B cell (primary cell): ENCODE results near the gene UBR3. TPM values are rescaled to one million over a fixed set of nuclear protein-coding genes. Genes with fewer than 3 reads are reported as not detected.

ENCODE experiments used
- ATAC-seq: fragments of 200-7000 bp; cut with Tn5 transposase; one replicate; pipeline ENCODE4 v1.10.0; 2021; ENCODE audit warnings: low read depth, mild to moderate bottlenecking, moderate number of reproducible peaks, moderate library complexity
- CTCF ChIA-PET: fragments of 350-600 bp; sonication (Branson Sonifier 250); formaldehyde crosslinking; loops from one replicate; lab custom pipeline; 2021; ENCODE audit warnings: antibody characterized with exemption, inconsistent platforms; lab: Charles Lee
- POLR2A ChIA-PET: fragments of 350-600 bp; sonication (Branson Sonifier 250); formaldehyde crosslinking; loops from one replicate; lab custom pipeline; 2021; ENCODE audit warnings: antibody characterized with exemption; lab: Charles Lee
- DNase-seq: peaks from one replicate; pipeline ENCODE4 v3.0.0; 2013
- H2AFZ ChIP-seq: 2 replicates; pipeline ENCODE4 v1.6.1; 2012; ENCODE audit warnings: mild to moderate bottlenecking, low read depth, low read length; ENCODE audit not compliant: insufficient read depth, poor library complexity, severe bottlenecking
- H3K27ac ChIP-seq, 2 donors: 1 replicate in 1 of 2; 2 replicates in 1 of 2; pipeline ENCODE4 v1.5.1; 2012 to 2013; ENCODE audit warnings: low read length in 2 of 2, mild to moderate bottlenecking in 2 of 2, moderate library complexity in 1 of 2
- H3K27me3 ChIP-seq, 4 experiments: fragments of 200-600 bp in 1 of 4; sonication (generic) in 1 of 4; replicated peaks in 1 of 4; 1 replicate in 2 of 4; 2 replicates in 2 of 4; pipeline versions ENCODE4 v1.6.1 to v1.7.0; 2013 to 2016; ENCODE audit warnings: low read length in 3 of 4, mild to moderate bottlenecking in 2 of 4, mixed read lengths in 1 of 4, moderate library complexity in 1 of 4; ENCODE audit not compliant: insufficient read depth in 4 of 4, control insufficient read depth in 3 of 4; ENCODE audit errors: control extremely low read depth in 1 of 4
- H3K36me3 ChIP-seq, 2 experiments: replicated peaks in 1 of 2; 1 replicate in 1 of 2; 2 replicates in 1 of 2; pipeline versions ENCODE4 v1.6.1 to v1.7.1; 2013; ENCODE audit warnings: low read length in 1 of 2; ENCODE audit not compliant: insufficient read depth in 2 of 2, control insufficient read depth in 1 of 2; ENCODE audit errors: control extremely low read depth in 1 of 2, extremely low read depth in 1 of 2
- H3K4me1 ChIP-seq, 2 donors: fragments of 200-600 bp in 1 of 2; sonication (generic) in 1 of 2; 1 replicate in 1 of 2; 2 replicates in 1 of 2; pipeline versions ENCODE4 v1.5.1 to v1.6.1; 2013 to 2017; ENCODE audit warnings: low read length in 2 of 2; ENCODE audit not compliant: control insufficient read depth in 2 of 2, insufficient read depth in 2 of 2
- H3K4me2 ChIP-seq: replicated peaks from 2 replicates; pipeline ENCODE3; 2012; ENCODE audit warnings: mild to moderate bottlenecking, low read depth, low read length; ENCODE audit not compliant: poor library complexity, severe bottlenecking
- H3K4me3 ChIP-seq, 5 experiments: fragments of 200-600 bp in 1 of 5; sonication (generic) in 1 of 5; 1 replicate in 3 of 5; 2 replicates in 2 of 5; pipeline versions ENCODE4 v1.5.1 to v1.7.0; 2011 to 2016; ENCODE audit warnings: low read length in 4 of 5, mild to moderate bottlenecking in 4 of 5, low read depth in 2 of 5, control low read depth in 1 of 5, moderate library complexity in 1 of 5; ENCODE audit not compliant: insufficient read depth in 1 of 5; ENCODE audit errors: control extremely low read depth in 1 of 5, extremely low read depth in 1 of 5
- H3K79me2 ChIP-seq: fragments of 200-600 bp; sonication (generic); one replicate; pipeline ENCODE4 v1.6.0; 2016; ENCODE audit warnings: low read length; ENCODE audit not compliant: control insufficient read depth, insufficient read depth
- H3K9ac ChIP-seq: fragments of 200-600 bp; sonication (generic); 2 replicates; pipeline ENCODE4 v1.6.1; 2017; ENCODE audit warnings: mild to moderate bottlenecking, low read length, moderate library complexity
- H3K9me3 ChIP-seq, 3 donors: one replicate each; pipeline versions ENCODE4 v1.6.1 to v1.7.1; 2013; ENCODE audit warnings: low read length in 2 of 3; ENCODE audit not compliant: control insufficient read depth in 2 of 3, insufficient read depth in 1 of 3; ENCODE audit errors: control extremely low read depth in 1 of 3
- H4K20me1 ChIP-seq: 2 replicates; pipeline ENCODE4 v1.6.0; 2012; ENCODE audit warnings: mild to moderate bottlenecking, low read length; ENCODE audit not compliant: insufficient read depth, control insufficient read depth, poor library complexity, severe bottlenecking
- H3K27ac Mint-ChIP-seq: one replicate; pipeline ENCODE4 v1.8.0; 2021; ENCODE audit warnings: mixed read lengths
- H3K27me3 Mint-ChIP-seq: one replicate; pipeline ENCODE4 v1.8.0; 2021; ENCODE audit warnings: mixed read lengths
- H3K4me1 Mint-ChIP-seq: one replicate; pipeline ENCODE4 v1.8.0; 2021; ENCODE audit warnings: mixed read lengths
- H3K4me3 Mint-ChIP-seq: one replicate; pipeline ENCODE4 v1.8.0; 2021; ENCODE audit warnings: mixed read lengths
- H3K9me3 Mint-ChIP-seq: one replicate; pipeline ENCODE4 v1.8.0; 2022; ENCODE audit warnings: mixed read lengths; ENCODE audit not compliant: insufficient read depth
- EZH2 ChIP-seq: IDR thresholded peaks from 2 replicates; pipeline ENCODE4 v1.6.1; 2012; ENCODE audit warnings: borderline replicate concordance, low read depth, mild to moderate bottlenecking, moderate library complexity, low read length; ENCODE audit not compliant: insufficient read depth, poor library complexity, severe bottlenecking
- WGBS: methylation state at CpG from one replicate; pipeline ENCODE4 v1.1.5; 2013; ENCODE audit warnings: missing lambda C conversion rate; ENCODE audit not compliant: insufficient coverage; 5-methylcytosine and 5-hydroxymethylcytosine counted together
- intact Hi-C: fragments of 100-400 bp; cut with micrococcal nuclease; formaldehyde crosslinking; loops from one replicate; pipeline ENCODE4 v1.10.0; 2022
- polyA plus RNA-seq: library from polyadenylated mRNA; depleted of rRNA; stranded (reverse); fragments of >200 nt; gene quantifications from 2 replicates; pipeline ENCODE4 v1.2.3, GENCODE V29; 2012
- total RNA-seq, 2 donors: library from RNA; stranded (reverse); fragments of 120-200 nt in 1 of 2; gene quantifications; 1 replicate in 1 of 2; 2 replicates in 1 of 2; pipeline versions ENCODE4 v1.2.3 to v1.2.4, GENCODE V29; 2013 to 2022
- TF ChIP-seq, protein P1 (sequence below): fragments of 200-600 bp; IDR thresholded peaks from one replicate; pipeline ENCODE4 v1.8.0; 2022; ENCODE audit warnings: antibody characterized with exemption, mild to moderate bottlenecking

The UBR3 gene
- total and polyA plus RNA-seq, 2 donors (not counting 1 experiment from before 2014, with no cell fraction given) = 5.9 to 58.1 TPM

DNA sequence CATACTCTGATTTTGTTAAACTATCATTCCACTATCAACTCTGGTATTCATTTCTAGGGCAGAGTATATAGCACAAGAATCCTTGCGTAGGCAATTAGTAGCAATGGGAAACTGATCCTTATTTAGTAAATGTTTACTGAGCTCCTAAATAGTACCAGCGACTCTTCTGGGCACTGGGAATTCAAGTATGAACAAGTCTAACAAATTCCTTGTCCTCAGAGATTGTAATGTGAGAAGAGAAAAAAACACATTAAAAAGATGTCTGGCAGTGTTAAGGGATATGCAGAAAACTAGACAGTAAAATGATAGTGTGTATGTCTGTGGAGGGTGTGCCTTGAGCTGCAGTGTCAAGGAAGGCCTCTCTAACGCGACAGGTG, 3.3 kb upstream of the UBR3 start:
- DNase-seq (no peak), ATAC-seq (no peak)
- no peaks in the 10 kb centered on the region for H3K27me3 ChIP-seq
- H3K4me1 ChIP-seq = peaks cover 26 to 34% of the 10 kb centered on the region in 2 donors
- Mint-ChIP-seq H3K27me3 (no peaks in the 10 kb centered on the region), H3K4me1 (peaks cover 45% of the 10 kb centered on the region), H3K9me3 (no peaks in the 10 kb centered on the region), H3K4me3 (peak overlapping the region; percentile 90), H3K27ac (peak overlapping the region; percentile 60)
- peak overlapping the region; percentile 95 for H3K4me2 ChIP-seq
- TF ChIP-seq EZH2 = no peak
- TF ChIP-seq, protein P1, sequence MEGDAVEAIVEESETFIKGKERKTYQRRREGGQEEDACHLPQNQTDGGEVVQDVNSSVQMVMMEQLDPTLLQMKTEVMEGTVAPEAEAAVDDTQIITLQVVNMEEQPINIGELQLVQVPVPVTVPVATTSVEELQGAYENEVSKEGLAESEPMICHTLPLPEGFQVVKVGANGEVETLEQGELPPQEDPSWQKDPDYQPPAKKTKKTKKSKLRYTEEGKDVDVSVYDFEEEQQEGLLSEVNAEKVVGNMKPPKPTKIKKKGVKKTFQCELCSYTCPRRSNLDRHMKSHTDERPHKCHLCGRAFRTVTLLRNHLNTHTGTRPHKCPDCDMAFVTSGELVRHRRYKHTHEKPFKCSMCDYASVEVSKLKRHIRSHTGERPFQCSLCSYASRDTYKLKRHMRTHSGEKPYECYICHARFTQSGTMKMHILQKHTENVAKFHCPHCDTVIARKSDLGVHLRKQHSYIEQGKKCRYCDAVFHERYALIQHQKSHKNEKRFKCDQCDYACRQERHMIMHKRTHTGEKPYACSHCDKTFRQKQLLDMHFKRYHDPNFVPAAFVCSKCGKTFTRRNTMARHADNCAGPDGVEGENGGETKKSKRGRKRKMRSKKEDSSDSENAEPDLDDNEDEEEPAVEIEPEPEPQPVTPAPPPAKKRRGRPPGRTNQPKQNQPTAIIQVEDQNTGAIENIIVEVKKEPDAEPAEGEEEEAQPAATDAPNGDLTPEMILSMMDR = no peak
- peak overlapping the region; percentile 79 for H3K9ac ChIP-seq
- H2AFZ ChIP-seq = peak overlapping the region; percentile 98
- intact Hi-C loops = loop anchor here (1.0 to 2.0 kb wide), 3 partner anchors 13 to 104 kb away; no protein-coding TSS in a partner anchor
- peak overlapping the region; percentile 64 to 90 (median 68) for H3K4me3 ChIP-seq
- H3K79me2 ChIP-seq = peaks cover 59% of the 10 kb centered on the region
- WGBS = no CpG with 5 or more reads among the region's 4 CpGs
- H3K9me3 ChIP-seq = no peaks in the 10 kb centered on the region
- H3K36me3 ChIP-seq = peaks cover 0 to 12% of the 10 kb centered on the region in 2 experiments
- peak overlapping the region in 1 of 2 donors; percentile 73 for H3K27ac ChIP-seq
- POLR2A ChIA-PET = interaction anchor here (1.2 to 1.8 kb wide), 2 partner anchors 25 to 239 kb away, joined by 3 to 6 read pairs; partner anchors contain the start of gene SSB
- peaks cover 6% of the 10 kb centered on the region for H4K20me1 ChIP-seq
- CTCF ChIA-PET = interaction anchor here (0.7 to 1.8 kb wide), 7 partner anchors 11 to 106 kb away, joined by 3 to 6 read pairs (median 3); no protein-coding TSS in a partner anchor
